Lower leg skin (tissue), 4 donors: ENCODE measurements around the gene ASTN1. TPM values are rescaled to one million over a fixed set of nuclear protein-coding genes. Genes with fewer than 3 reads are reported as not detected.
A peak's percentile ranks its signal among the peaks of the same experiment; 100 is the strongest.

Experiments used
- DNase-seq, 2 donors: peaks; one replicate each; pipeline ENCODE4 v3.0.0-alpha.2; 2019; ENCODE audit warnings: low spot score in 2 of 2
- H3K4me3 ChIP-seq: fragments of 200-600 bp; sonication (generic); 2 replicates; pipeline ENCODE4 v1.5.1; 2017; ENCODE audit warnings: mild to moderate bottlenecking, low read depth; ENCODE audit not compliant: poor library complexity, severe bottlenecking
- POLR2A ChIP-seq, 2 donors: fragments of 450-650 bp; IDR thresholded peaks; one replicate each; pipeline ENCODE4 v1.6.1; 2016 to 2017; ENCODE audit warnings: antibody characterized with exemption in 2 of 2, mild to moderate bottlenecking in 1 of 2, moderate library complexity in 1 of 2
- WGBS, 2 donors: methylation state at CpG; one replicate each; pipeline ENCODE4 v1.1.5; 2018; 5-methylcytosine and 5-hydroxymethylcytosine counted together
- intact Hi-C: fragments of 100-400 bp; cut with DNase I; formaldehyde crosslinking; loops from one replicate; pipeline ENCODE4 v1.15.0; 2023; ENCODE audit warnings: low total_unique reads
- total RNA-seq, 4 donors: library from RNA; depleted of rRNA; stranded (reverse); fragments of >200 nt; gene quantifications; one replicate each; pipeline ENCODE4 v1.1.0, GENCODE V29; 2016
- TF ChIP-seq, protein P1 (sequence below), 3 donors: fragments of 450-650 bp; IDR thresholded peaks; one replicate each; pipeline ENCODE4 v1.5.1; 2016; ENCODE audit warnings: antibody characterized with exemption in 3 of 3, mild to moderate bottlenecking in 3 of 3, moderate library complexity in 2 of 3

Gene ASTN1
- total RNA-seq, 4 donors from 2014 or later: 0.10 to 0.26 TPM; not detected in 2

DNA sequence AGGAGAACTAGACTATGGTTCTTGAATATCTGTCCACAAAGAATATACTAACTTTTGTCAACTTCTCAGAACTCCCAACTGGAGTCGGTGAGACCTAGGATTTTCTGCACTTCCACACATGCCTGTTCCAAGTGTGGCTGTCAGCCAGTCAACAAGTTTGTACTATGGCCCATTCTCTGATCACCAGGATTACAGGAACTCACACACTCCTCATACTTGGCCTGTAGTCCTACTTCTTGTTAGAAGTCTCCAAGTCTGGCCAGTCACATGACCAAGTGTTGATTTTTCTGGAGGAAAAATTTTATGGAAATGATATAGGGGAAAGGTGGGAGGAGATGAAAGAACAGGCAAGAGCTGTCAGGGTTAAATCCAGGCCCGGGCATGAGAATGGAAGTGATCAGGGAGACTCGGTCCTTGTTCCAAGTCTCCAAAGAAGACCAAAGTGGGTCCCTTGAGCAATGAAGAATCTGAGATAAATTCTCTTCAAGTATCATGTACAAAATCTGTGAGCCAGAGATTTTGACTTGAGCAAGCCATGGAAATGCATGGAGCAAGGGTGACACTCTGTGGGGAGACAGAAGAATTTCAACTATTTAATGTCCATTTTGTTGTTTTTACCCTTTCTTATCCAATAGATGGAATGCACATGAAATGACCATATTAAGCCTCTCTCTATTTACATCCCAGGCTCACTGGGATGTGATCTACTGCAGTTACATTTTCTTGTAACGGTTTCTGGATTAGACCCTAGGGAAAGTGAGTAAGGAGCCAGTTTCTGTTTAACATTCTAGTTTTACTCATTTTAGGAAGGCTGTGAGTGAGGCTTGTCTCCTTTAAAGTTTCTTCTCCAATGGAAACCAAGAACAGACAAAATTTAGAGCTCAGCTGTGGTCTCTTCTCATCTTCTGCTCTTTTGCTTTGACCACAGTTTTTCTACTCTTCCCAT lies 320.9 kb downstream of the ASTN1 start:
- no peak for DNase-seq
- WGBS, 2 donors: 23 to 27% methylated on average over 4 of the region's 4 CpGs
- no peak overlapping the region for H3K4me3 ChIP-seq
- TF ChIP-seq POLR2A (IDR thresholded peaks at IDR 0.05): no peak
- TF ChIP-seq, protein P1, sequence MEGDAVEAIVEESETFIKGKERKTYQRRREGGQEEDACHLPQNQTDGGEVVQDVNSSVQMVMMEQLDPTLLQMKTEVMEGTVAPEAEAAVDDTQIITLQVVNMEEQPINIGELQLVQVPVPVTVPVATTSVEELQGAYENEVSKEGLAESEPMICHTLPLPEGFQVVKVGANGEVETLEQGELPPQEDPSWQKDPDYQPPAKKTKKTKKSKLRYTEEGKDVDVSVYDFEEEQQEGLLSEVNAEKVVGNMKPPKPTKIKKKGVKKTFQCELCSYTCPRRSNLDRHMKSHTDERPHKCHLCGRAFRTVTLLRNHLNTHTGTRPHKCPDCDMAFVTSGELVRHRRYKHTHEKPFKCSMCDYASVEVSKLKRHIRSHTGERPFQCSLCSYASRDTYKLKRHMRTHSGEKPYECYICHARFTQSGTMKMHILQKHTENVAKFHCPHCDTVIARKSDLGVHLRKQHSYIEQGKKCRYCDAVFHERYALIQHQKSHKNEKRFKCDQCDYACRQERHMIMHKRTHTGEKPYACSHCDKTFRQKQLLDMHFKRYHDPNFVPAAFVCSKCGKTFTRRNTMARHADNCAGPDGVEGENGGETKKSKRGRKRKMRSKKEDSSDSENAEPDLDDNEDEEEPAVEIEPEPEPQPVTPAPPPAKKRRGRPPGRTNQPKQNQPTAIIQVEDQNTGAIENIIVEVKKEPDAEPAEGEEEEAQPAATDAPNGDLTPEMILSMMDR (IDR thresholded peaks at IDR 0.05): no peak
- intact Hi-C loops: no loop called here

DNA sequence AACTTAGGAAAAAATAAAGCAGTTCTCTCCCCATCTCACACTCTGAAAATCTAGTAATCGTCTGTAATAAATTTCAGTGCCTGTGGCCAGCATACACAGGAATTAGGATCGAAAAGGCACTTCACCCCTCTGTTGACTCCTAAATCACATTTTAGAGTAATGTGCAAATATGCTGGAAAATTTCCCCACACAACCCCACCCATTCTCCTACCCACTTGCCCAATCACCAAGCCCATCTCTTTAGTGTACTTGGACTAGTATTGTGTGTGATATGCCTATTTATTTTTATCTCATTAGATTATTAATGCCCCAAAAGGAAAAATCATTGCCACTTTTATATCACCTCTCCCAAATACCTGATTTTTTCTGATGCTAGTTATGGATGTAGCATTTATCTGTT lies 323.3 kb downstream of the ASTN1 start:
- no peak for TF ChIP-seq POLR2A (IDR thresholded peaks at IDR 0.05)
- TF ChIP-seq, protein P1 (IDR thresholded peaks at IDR 0.05): no peak
- intact Hi-C loops: no loop called here
- H3K4me3 ChIP-seq: no peak overlapping the region
- DNase-seq: peak in 1 of 2 donors; percentile 35
- WGBS, 2 donors: 62 to 69% methylated on average over 2 of the region's 2 CpGs

- no peak for TF ChIP-seq POLR2A (IDR thresholded peaks at IDR 0.05)
- TF ChIP-seq, protein P1 (IDR thresholded peaks at IDR 0.05): no peak
- WGBS, 2 donors: 82 to 87% methylated on average over 4 of the region's 4 CpGs
- intact Hi-C loops: no loop called here
- no peak for DNase-seq
- no peak overlapping the region for H3K4me3 ChIP-seq
Measured at GRCh38 chr1:176839216-176839615, 325.3 kb downstream of the ASTN1 start.

DNA sequence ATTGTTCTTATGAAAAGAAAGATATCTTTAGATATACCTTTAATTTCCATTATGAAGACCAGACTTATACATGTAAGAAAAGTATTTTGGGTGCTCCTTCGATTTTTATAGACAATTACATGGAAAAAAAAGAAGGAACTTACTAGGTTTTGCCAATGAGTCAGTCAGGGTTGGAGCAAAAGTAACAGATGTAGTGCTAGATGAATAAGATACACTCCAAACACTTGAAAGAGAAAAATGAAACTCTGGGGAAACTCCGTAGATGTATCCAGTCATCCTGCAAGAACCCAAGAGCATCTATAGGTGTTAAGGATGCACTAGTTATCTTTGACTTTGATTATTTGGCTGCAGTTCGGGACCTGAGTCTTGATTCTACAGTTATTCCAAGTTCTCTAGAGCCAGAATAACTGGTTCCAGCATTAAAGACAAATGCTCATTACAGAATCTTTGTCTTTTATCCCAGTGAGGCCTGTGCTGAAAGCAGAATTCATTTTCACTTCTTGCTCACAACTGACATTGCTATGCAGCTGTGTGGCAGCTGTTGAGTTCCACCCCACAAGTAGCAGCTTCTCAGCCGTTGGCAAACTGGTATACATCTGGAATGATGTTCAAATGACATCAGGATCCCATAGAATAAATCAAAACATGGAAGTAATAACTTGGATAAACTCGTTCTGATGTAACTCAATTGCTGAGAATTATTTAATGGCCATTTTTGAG lies 326.1 kb downstream of the ASTN1 start:
- intact Hi-C loops: no loop called here
- no peak overlapping the region for H3K4me3 ChIP-seq
- WGBS, 2 donors: 30 to 34% methylated on average over 5 of the region's 5 CpGs
- no peak for DNase-seq
- no peak for TF ChIP-seq POLR2A (IDR thresholded peaks at IDR 0.05)
- TF ChIP-seq, protein P1 (IDR thresholded peaks at IDR 0.05): no peak

GRCh38 chr1:176837708-176838107 lies 326.8 kb downstream of the ASTN1 start:
- intact Hi-C loops: no loop called here
- WGBS, 2 donors: 22 to 34% methylated on average over 2 of the region's 2 CpGs
- H3K4me3 ChIP-seq: no peak overlapping the region
- no peak for DNase-seq
- TF ChIP-seq, protein P1 (IDR thresholded peaks at IDR 0.05): no peak
- TF ChIP-seq POLR2A (IDR thresholded peaks at IDR 0.05): no peak
